LHCN-M2 (cell line): Measurements from ENCODE around the gene STX4. TPM values are rescaled to one million over a fixed set of nuclear protein-coding genes. Genes with fewer than 3 reads are reported as not detected.
A peak's percentile ranks its signal among the peaks of the same experiment; 100 is the strongest.
"Not testable (repeated sequence)": the region's sequence is repeated elsewhere in the genome, so short reads cannot be mapped to it uniquely, and the experiment has no call there.

ENCODE experiments used
- DNase-seq: peaks from one replicate; pipeline ENCODE4 v3.0.0-alpha.2; 2012; ENCODE audit warnings: low read depth
- total RNA-seq: library from RNA; depleted of rRNA; stranded (reverse); fragments of >200 nt; gene quantifications from 2 replicates; pipeline ENCODE4 v1.2.3, GENCODE V29; 2014

Gene STX4
- total RNA-seq, 1 experiment from 2014 or later, result 52.9 TPM

- DNase-seq, result no peak
Observed at GRCh38 chr16:30998852-30999761, 34.3 kb upstream of the STX4 start.

GRCh38 chr16:31000671-31001382 is 32.5 kb upstream of the STX4 start:
- DNase-seq, result no peak

- DNase-seq, result no peak
Observed at GRCh38 chr16:31001507-31002249, 31.7 kb upstream of the STX4 start.

GRCh38 chr16:31002250-31002700 is 31.1 kb upstream of the STX4 start:
- no peak for DNase-seq

GRCh38 chr16:31002862-31003341 is 30.5 kb upstream of the STX4 start:
- DNase-seq, result no peak

GRCh38 chr16:31003744-31004143 is 29.6 kb upstream of the STX4 start:
- DNase-seq, result no peak

GRCh38 chr16:31004658-31005057 is 28.7 kb upstream of the STX4 start:
- DNase-seq, result no peak

- peak; percentile 41 for DNase-seq
Observed at GRCh38 chr16:31005350-31006085, 27.8 kb upstream of the STX4 start.

- DNase-seq, result no peak
Observed at GRCh38 chr16:31006086-31006385, 27.3 kb upstream of the STX4 start.

- DNase-seq, result no peak
Observed at GRCh38 chr16:31006589-31006988, 26.8 kb upstream of the STX4 start.

GRCh38 chr16:31007684-31008083 is 25.7 kb upstream of the STX4 start:
- no peak for DNase-seq

GRCh38 chr16:31008149-31008548 is 25.2 kb upstream of the STX4 start:
- DNase-seq, result peak; percentile 70

- DNase-seq, result no peak
Observed at GRCh38 chr16:31008551-31008950, 24.8 kb upstream of the STX4 start.

GRCh38 chr16:31009120-31009519 is 24.2 kb upstream of the STX4 start:
- DNase-seq, result no peak

- no peak for DNase-seq
Observed at GRCh38 chr16:31009894-31010584, 23.3 kb upstream of the STX4 start.

GRCh38 chr16:31010585-31011325 is 22.6 kb upstream of the STX4 start, which contains the start of gene STX1B:
STX1B (minus strand) TSS chr16:31010638; CDS start chr16:31010396, 242 bp downstream.
- DNase-seq, result no peak

GRCh38 chr16:31011815-31012214 is 21.5 kb upstream of the STX4 start:
- DNase-seq, result not testable (repeated sequence)

GRCh38 chr16:31013292-31013691 is 20.1 kb upstream of the STX4 start:
- not testable (repeated sequence) for DNase-seq

GRCh38 chr16:31016018-31016417 is 17.3 kb upstream of the STX4 start:
- no peak for DNase-seq

GRCh38 chr16:31017756-31018155 is 15.6 kb upstream of the STX4 start:
- DNase-seq, result not testable (repeated sequence)
